WTC11 (cell line): ENCODE data around the gene ACADL. TPM values are rescaled to one million over a fixed set of nuclear protein-coding genes. Genes with fewer than 3 reads are reported as not detected.

Experiments used
- ATAC-seq: fragments of 200-7000 bp; cut with Tn5 transposase; 2 replicates; pipeline ENCODE4 v1.10.0; 2021; ENCODE audit warnings: mild to moderate bottlenecking, moderate library complexity
- CTCF ChIA-PET: fragments of 300-600 bp; sonication (Branson Sonifier 250); formaldehyde crosslinking; loops from one replicate; lab custom pipeline; 2021; ENCODE audit warnings: antibody characterized with exemption; lab: Charles Lee
- POLR2A ChIA-PET: fragments of 350-600 bp; sonication (Branson Sonifier 250); formaldehyde crosslinking; loops from one replicate; lab custom pipeline; 2021; ENCODE audit warnings: antibody characterized with exemption; lab: Charles Lee
- DNase-seq: peaks from one replicate; pipeline ENCODE4 v3.0.0; 2021; ENCODE audit warnings: low spot score
- H3K27ac Mint-ChIP-seq: 2 replicates; pipeline ENCODE4 v1.8.0; 2021; ENCODE audit warnings: mixed read lengths
- H3K27me3 Mint-ChIP-seq: 2 replicates; pipeline ENCODE4 v1.8.0; 2021; ENCODE audit warnings: low read depth, mild to moderate bottlenecking, moderate library complexity, mixed read lengths
- H3K36me3 Mint-ChIP-seq: 2 replicates; pipeline ENCODE4 v1.8.0; 2021; ENCODE audit warnings: mixed read lengths
- H3K4me1 Mint-ChIP-seq: 2 replicates; pipeline ENCODE4 v1.8.0; 2022; ENCODE audit warnings: mixed read lengths
- H3K4me3 Mint-ChIP-seq: 2 replicates; pipeline ENCODE4 v1.8.0; 2021; ENCODE audit warnings: mild to moderate bottlenecking, moderate library complexity, mixed read lengths
- H3K9me3 Mint-ChIP-seq: 2 replicates; pipeline ENCODE4 v1.8.0; 2021; ENCODE audit warnings: mixed read lengths
- AR ChIP-seq: fragments of 250-450 bp; sonication (Bioruptor Pico); IDR thresholded peaks from 2 replicates; pipeline ENCODE4 v1.9.0; 2021; ENCODE audit warnings: mild to moderate bottlenecking
- ATF1 ChIP-seq: sonication (generic); formaldehyde crosslinking; IDR thresholded peaks from 2 replicates; pipeline ENCODE4 v1.8.1; 2023; ENCODE audit warnings: mild to moderate bottlenecking, moderate library complexity, missing genetic modification reagents
- ATF2 ChIP-seq: sonication (generic); formaldehyde crosslinking; IDR thresholded peaks from 2 replicates; pipeline ENCODE4 v1.8.1; 2022; ENCODE audit warnings: low read depth, missing genetic modification reagents, borderline replicate concordance
- E2F1 ChIP-seq: sonication (generic); formaldehyde crosslinking; IDR thresholded peaks from 2 replicates; pipeline ENCODE4 v1.8.0; 2022; ENCODE audit warnings: mild to moderate bottlenecking, missing genetic modification reagents
- E2F5 ChIP-seq: sonication (generic); formaldehyde crosslinking; IDR thresholded peaks from 2 replicates; pipeline ENCODE4 v1.8.1; 2022; ENCODE audit warnings: mild to moderate bottlenecking, moderate library complexity, missing genetic modification reagents
- ELF4 ChIP-seq: sonication (generic); formaldehyde crosslinking; IDR thresholded peaks from 2 replicates; pipeline ENCODE4 v1.8.1; 2022; ENCODE audit warnings: low read depth, mild to moderate bottlenecking, moderate library complexity, missing genetic modification reagents
- ERG ChIP-seq: fragments of 250-450 bp; sonication (Bioruptor Pico); IDR thresholded peaks from 2 replicates; pipeline ENCODE4 v1.8.0; 2021; ENCODE audit warnings: mild to moderate bottlenecking
- GTF2I ChIP-seq: fragments of 250-450 bp; sonication (Bioruptor Pico); conservative IDR thresholded peaks from 2 replicates; pipeline ENCODE4 v1.4.0; 2021; ENCODE audit warnings: mild to moderate bottlenecking
- HMGA2 ChIP-seq: fragments of 250-450 bp; sonication (Bioruptor Pico); IDR thresholded peaks from 2 replicates; pipeline ENCODE4 v1.4.0; 2021; ENCODE audit warnings: mild to moderate bottlenecking, moderate library complexity
- MYBL2 ChIP-seq: sonication (generic); formaldehyde crosslinking; IDR thresholded peaks from 2 replicates; pipeline ENCODE4 v1.8.1; 2023; ENCODE audit warnings: mild to moderate bottlenecking, moderate library complexity, missing genetic modification reagents
- NFE2L1 ChIP-seq: sonication (generic); formaldehyde crosslinking; IDR thresholded peaks from 2 replicates; pipeline ENCODE4 v1.8.1; 2023; ENCODE audit warnings: missing genetic modification reagents
- OVOL2 ChIP-seq: fragments of 250-450 bp; sonication (Bioruptor Pico); IDR thresholded peaks from 2 replicates; pipeline ENCODE4 v1.9.0; 2021; ENCODE audit warnings: mild to moderate bottlenecking, borderline replicate concordance
- SMAD3 ChIP-seq: sonication (generic); formaldehyde crosslinking; IDR thresholded peaks from 2 replicates; pipeline ENCODE4 v1.8.0; 2022; ENCODE audit warnings: missing genetic modification reagents, mild to moderate bottlenecking, borderline replicate concordance
- SOX15 ChIP-seq: fragments of 250-450 bp; sonication (Bioruptor Pico); IDR thresholded peaks from 2 replicates; pipeline ENCODE4 v1.9.0; 2021; ENCODE audit warnings: mild to moderate bottlenecking
- TEAD1 ChIP-seq: sonication (generic); formaldehyde crosslinking; IDR thresholded peaks from 2 replicates; pipeline ENCODE4 v1.8.0; 2022; ENCODE audit warnings: mild to moderate bottlenecking, missing genetic modification reagents
- USF1 ChIP-seq: sonication (generic); formaldehyde crosslinking; IDR thresholded peaks from 2 replicates; pipeline ENCODE4 v1.8.0; 2022; ENCODE audit warnings: mild to moderate bottlenecking, missing genetic modification reagents
- ZNF121 ChIP-seq: sonication (generic); formaldehyde crosslinking; IDR thresholded peaks from 2 replicates; pipeline ENCODE4 v1.8.0; 2023; ENCODE audit warnings: missing genetic modification reagents
- ZNF219 ChIP-seq: sonication (generic); formaldehyde crosslinking; IDR thresholded peaks from 2 replicates; pipeline ENCODE4 v1.8.0; 2023; ENCODE audit warnings: missing genetic modification reagents, mild to moderate bottlenecking, borderline replicate concordance
- ZNF416 ChIP-seq: fragments of 250-450 bp; sonication (Bioruptor Pico); IDR thresholded peaks from 2 replicates; pipeline ENCODE4 v1.9.0; 2021; ENCODE audit warnings: mild to moderate bottlenecking, inconsistent platforms
- ZNF512 ChIP-seq: sonication (generic); formaldehyde crosslinking; IDR thresholded peaks from 2 replicates; pipeline ENCODE4 v1.8.1; 2022; ENCODE audit warnings: missing genetic modification reagents, borderline replicate concordance
- total RNA-seq: library from RNA; stranded (reverse); gene quantifications from 3 replicates; pipeline ENCODE4 v1.2.3, GENCODE V29; 2021

The ACADL gene
- total RNA-seq, 1 experiment from 2014 or later = 0.42 TPM

GRCh38 chr2:210172219-210172575 is 53.0 kb downstream of the ACADL start:
- Mint-ChIP-seq H3K9me3 (0 out of 2 replicates have a peak, but pooled peaks cover 3% of the 10 kb centered on the region), H3K27me3 (no peaks in the 10 kb centered on the region), H3K4me1 (peaks cover 22% of the 10 kb centered on the region), H3K36me3 (0 out of 2 replicates have a peak, but pooled peaks cover 3% of the 10 kb centered on the region), H3K27ac (peak overlapping the region; percentile 86), H3K4me3 (peak overlapping the region; percentile 87)
- DNase-seq (no peak), ATAC-seq (no peak)
- CTCF ChIA-PET = interaction anchor here (0.8 kb wide), 1 partner anchor 9 kb away, joined by 3 read pairs; no protein-coding TSS in a partner anchor
- TF ChIP-seq NFE2L1 (CRISPR knock-in tag) = no peak
- no peak for TF ChIP-seq ATF1 (CRISPR knock-in tag)
- no peak for TF ChIP-seq ZNF219
- no peak for TF ChIP-seq ZNF121 (CRISPR knock-in tag)
- TF ChIP-seq ELF4 = no peak
- no peak for TF ChIP-seq ZNF512 (CRISPR knock-in tag)
- no peak for TF ChIP-seq USF1 (CRISPR knock-in tag)
- no peak for TF ChIP-seq OVOL2 (CRISPR knock-in tag)
- TF ChIP-seq AR (CRISPR knock-in tag) = no peak
- no peak for TF ChIP-seq ERG
- no peak for TF ChIP-seq HMGA2
- TF ChIP-seq E2F5 (CRISPR knock-in tag) = no peak
- TF ChIP-seq MYBL2 (CRISPR knock-in tag) = no peak
- no peak for TF ChIP-seq SMAD3 (CRISPR knock-in tag)
- no peak for TF ChIP-seq SOX15 (CRISPR knock-in tag)
- no peak for TF ChIP-seq GTF2I (CRISPR knock-in tag)
- TF ChIP-seq ATF2 (CRISPR knock-in tag) = no peak
- TF ChIP-seq E2F1 (CRISPR knock-in tag) = no peak
- TF ChIP-seq TEAD1 (CRISPR knock-in tag) = no peak
- no peak for TF ChIP-seq ZNF416 (CRISPR knock-in tag)
- POLR2A ChIA-PET = interaction anchor here (1.0 to 1.7 kb wide), 2 partner anchors 9 to 52 kb away, joined by 3 to 4 read pairs; no protein-coding TSS in a partner anchor
